Activated T-helper 17 cell treated with anti-CD3 and anti-CD28 coated beads, Interleukin-2, amount 50 U/mL, for 72 hours (primary cell): Measurements from ENCODE around the gene ST6GALNAC4. TPM values are rescaled to one million over a fixed set of nuclear protein-coding genes. Genes with fewer than 3 reads are reported as not detected.

Experiments
- ATAC-seq: fragments of 150-1000 bp; cut with Tn5 transposase; replicated peaks from 2 replicates; pipeline ENCODE4 v1.10.0; 2021; ENCODE audit warnings: mild to moderate bottlenecking, moderate library complexity
- H3K27ac Mint-ChIP-seq: one replicate; pipeline ENCODE4 v1.8.0; 2022; ENCODE audit warnings: mixed read lengths
- H3K27me3 Mint-ChIP-seq: one replicate; pipeline ENCODE4 v1.8.0; 2022; ENCODE audit warnings: mixed read lengths
- H3K36me3 Mint-ChIP-seq: one replicate; pipeline ENCODE4 v1.8.0; 2022; ENCODE audit warnings: low read depth, mild to moderate bottlenecking, mixed read lengths
- H3K4me1 Mint-ChIP-seq: one replicate; pipeline ENCODE4 v1.8.0; 2022; ENCODE audit warnings: mixed read lengths
- H3K4me3 Mint-ChIP-seq: one replicate; pipeline ENCODE4 v1.8.0; 2022; ENCODE audit warnings: mild to moderate bottlenecking, mixed read lengths
- H3K9me3 Mint-ChIP-seq: one replicate; pipeline ENCODE4 v1.8.0; 2022; ENCODE audit warnings: mixed read lengths
- total RNA-seq, 2 donors: library from RNA; stranded (reverse); gene quantifications; one replicate each; pipeline ENCODE4 v1.2.3, GENCODE V29; 2022

The ST6GALNAC4 gene
- total RNA-seq, 2 donors from 2014 or later: 19.6 to 19.8 TPM

GRCh38 chr9:127928676-127929624 lies 12.1 kb upstream of the ST6GALNAC4 start:
- ATAC-seq: no peak
- no peaks in the 10 kb centered on the region for H3K9me3 Mint-ChIP-seq
- H3K27ac Mint-ChIP-seq: no peak overlapping the region

GRCh38 chr9:127927988-127928675 lies 11.3 kb upstream of the ST6GALNAC4 start:
- H3K4me1 Mint-ChIP-seq: peaks cover 13% of the 10 kb centered on the region
- H3K9me3 Mint-ChIP-seq: no peaks in the 10 kb centered on the region
- H3K4me3 Mint-ChIP-seq: peak overlapping the region; percentile 44
- no peak overlapping the region for H3K27ac Mint-ChIP-seq
- ATAC-seq: no peak
- no peaks in the 10 kb centered on the region for H3K27me3 Mint-ChIP-seq
- peaks cover 3% of the 10 kb centered on the region for H3K36me3 Mint-ChIP-seq

More at GRCh38 chr9:127928676-127929624, 12.1 kb upstream of the ST6GALNAC4 start:
- H3K27me3 Mint-ChIP-seq: no peaks in the 10 kb centered on the region
- peaks cover 9% of the 10 kb centered on the region for H3K36me3 Mint-ChIP-seq
- H3K4me1 Mint-ChIP-seq: peaks cover 15% of the 10 kb centered on the region
- peak overlapping the region; percentile 44 for H3K4me3 Mint-ChIP-seq

- peaks cover 10% of the 10 kb centered on the region for H3K4me1 Mint-ChIP-seq
- ATAC-seq: peak; percentile 51
- H3K9me3 Mint-ChIP-seq: no peaks in the 10 kb centered on the region
- H3K27me3 Mint-ChIP-seq: no peaks in the 10 kb centered on the region
- H3K27ac Mint-ChIP-seq: no peak overlapping the region
- H3K36me3 Mint-ChIP-seq: no peaks in the 10 kb centered on the region
- peak overlapping the region; percentile 61 for H3K4me3 Mint-ChIP-seq
Observed at GRCh38 chr9:127927201-127927987, 10.6 kb upstream of the ST6GALNAC4 start.

- H3K36me3 Mint-ChIP-seq: no peaks in the 10 kb centered on the region
- H3K27ac Mint-ChIP-seq: no peak overlapping the region
- H3K27me3 Mint-ChIP-seq: no peaks in the 10 kb centered on the region
Observed at GRCh38 chr9:127926906-127927200, 10.0 kb upstream of the ST6GALNAC4 start.

GRCh38 chr9:127925959-127926905 lies 9.4 kb upstream of the ST6GALNAC4 start:
- no peak overlapping the region for H3K27ac Mint-ChIP-seq
- H3K4me1 Mint-ChIP-seq: peaks cover 5% of the 10 kb centered on the region
- H3K9me3 Mint-ChIP-seq: no peaks in the 10 kb centered on the region
- no peak for ATAC-seq
- H3K4me3 Mint-ChIP-seq: peak overlapping the region; percentile 61
- H3K36me3 Mint-ChIP-seq: no peaks in the 10 kb centered on the region
- no peaks in the 10 kb centered on the region for H3K27me3 Mint-ChIP-seq

More at GRCh38 chr9:127926906-127927200, 10.0 kb upstream of the ST6GALNAC4 start:
- H3K4me3 Mint-ChIP-seq: peak overlapping the region; percentile 61
- peaks cover 10% of the 10 kb centered on the region for H3K4me1 Mint-ChIP-seq
- peak; percentile 7 for ATAC-seq
- no peaks in the 10 kb centered on the region for H3K9me3 Mint-ChIP-seq

GRCh38 chr9:127924736-127925444 lies 8.0 kb upstream of the ST6GALNAC4 start:
- no peaks in the 10 kb centered on the region for H3K27me3 Mint-ChIP-seq
- H3K4me1 Mint-ChIP-seq: peaks cover 4% of the 10 kb centered on the region
- ATAC-seq: no peak
- H3K36me3 Mint-ChIP-seq: no peaks in the 10 kb centered on the region
- H3K4me3 Mint-ChIP-seq: no peak overlapping the region
- H3K27ac Mint-ChIP-seq: no peak overlapping the region
- no peaks in the 10 kb centered on the region for H3K9me3 Mint-ChIP-seq

GRCh38 chr9:127923771-127924170 lies 6.9 kb upstream of the ST6GALNAC4 start:
- H3K27me3 Mint-ChIP-seq: no peaks in the 10 kb centered on the region
- no peaks in the 10 kb centered on the region for H3K9me3 Mint-ChIP-seq
- H3K27ac Mint-ChIP-seq: no peak overlapping the region
- ATAC-seq: no peak
- H3K36me3 Mint-ChIP-seq: no peaks in the 10 kb centered on the region
- H3K4me3 Mint-ChIP-seq: no peak overlapping the region
- H3K4me1 Mint-ChIP-seq: peaks cover 4% of the 10 kb centered on the region

- ATAC-seq: no peak
- H3K4me3 Mint-ChIP-seq: no peak overlapping the region
- no peaks in the 10 kb centered on the region for H3K27me3 Mint-ChIP-seq
- no peaks in the 10 kb centered on the region for H3K36me3 Mint-ChIP-seq
- H3K27ac Mint-ChIP-seq: no peak overlapping the region
- peaks cover 4% of the 10 kb centered on the region for H3K4me1 Mint-ChIP-seq
- no peaks in the 10 kb centered on the region for H3K9me3 Mint-ChIP-seq
Observed at GRCh38 chr9:127923046-127923445, 6.2 kb upstream of the ST6GALNAC4 start.

- Mint-ChIP-seq H3K4me3 (peak overlapping the region; percentile 53), H3K9me3 (no peaks in the 10 kb centered on the region), H3K36me3 (no peaks in the 10 kb centered on the region), H3K27me3 (no peaks in the 10 kb centered on the region), H3K27ac (no peak overlapping the region), H3K4me1 (peaks cover 4% of the 10 kb centered on the region)
- peak; percentile 37 for ATAC-seq
Observed at GRCh38 chr9:127921557-127922120, 4.8 kb upstream of the ST6GALNAC4 start.

- H3K4me3 Mint-ChIP-seq: no peak overlapping the region
- H3K27ac Mint-ChIP-seq: peak overlapping the region; percentile 55
- H3K4me1 Mint-ChIP-seq: peaks cover 4% of the 10 kb centered on the region
- no peak for ATAC-seq
- H3K36me3 Mint-ChIP-seq: no peaks in the 10 kb centered on the region
- no peaks in the 10 kb centered on the region for H3K27me3 Mint-ChIP-seq
- H3K9me3 Mint-ChIP-seq: no peaks in the 10 kb centered on the region
Observed at GRCh38 chr9:127920794-127921193, 4.0 kb upstream of the ST6GALNAC4 start.

- peak; percentile 39 for ATAC-seq
- H3K27ac Mint-ChIP-seq: peak overlapping the region; percentile 55
Observed at GRCh38 chr9:127919253-127919815, 2.5 kb upstream of the ST6GALNAC4 start.

GRCh38 chr9:127918183-127919107 lies 1.6 kb upstream of the ST6GALNAC4 start:
- no peak for ATAC-seq
- H3K36me3 Mint-ChIP-seq: peaks cover 8% of the 10 kb centered on the region
- H3K4me3 Mint-ChIP-seq: peak overlapping the region; percentile 74
- H3K27me3 Mint-ChIP-seq: no peaks in the 10 kb centered on the region
- no peaks in the 10 kb centered on the region for H3K4me1 Mint-ChIP-seq
- H3K9me3 Mint-ChIP-seq: no peaks in the 10 kb centered on the region
- peak overlapping the region; percentile 55 for H3K27ac Mint-ChIP-seq

More at GRCh38 chr9:127919253-127919815, 2.5 kb upstream of the ST6GALNAC4 start:
- no peaks in the 10 kb centered on the region for H3K9me3 Mint-ChIP-seq
- no peaks in the 10 kb centered on the region for H3K36me3 Mint-ChIP-seq
- no peaks in the 10 kb centered on the region for H3K27me3 Mint-ChIP-seq
- H3K4me3 Mint-ChIP-seq: peak overlapping the region; percentile 74
- H3K4me1 Mint-ChIP-seq: no peaks in the 10 kb centered on the region
